ENCODE data around the gene RPL36.
"Not testable (repeated sequence)": the region's sequence is repeated elsewhere in the genome, so short reads cannot be mapped to it uniquely, and the experiment has no call there.

The RPL36 gene

GRCh38 chr19:5676105-5676771 is 13.9 kb upstream of the RPL36 start:
- DNase-seq = no peak

DNA sequence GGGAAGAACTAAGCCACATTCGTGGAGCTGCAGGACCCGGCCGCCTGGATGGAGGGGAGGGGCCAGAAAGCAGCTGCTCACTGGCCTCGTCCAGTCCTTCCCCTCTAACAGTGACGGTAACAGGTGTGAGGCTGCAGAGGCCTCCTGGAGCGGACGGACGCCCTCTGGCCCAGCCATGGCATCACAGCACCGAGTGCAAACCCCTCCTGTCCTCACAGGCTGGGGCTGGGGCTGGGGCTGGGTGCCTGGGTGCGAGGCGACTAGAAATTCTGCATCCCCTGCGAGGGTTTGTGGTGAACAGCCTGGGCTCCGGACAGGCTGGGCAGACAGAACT is 13.4 kb upstream of the RPL36 start:
- no peak for DNase-seq

GRCh38 chr19:5677136-5677535 is 13.0 kb upstream of the RPL36 start:
- DNase-seq = no peak

- DNase-seq = no peak
These were observed 12.5 kb upstream of the RPL36 start for GRCh38 chr19:5677580-5677979.

GRCh38 chr19:5678071-5678718 is 11.9 kb upstream of the RPL36 start:
- no peak for DNase-seq

GRCh38 chr19:5679289-5680083 is 10.6 kb upstream of the RPL36 start:
- DNase-seq = no peak

DNA sequence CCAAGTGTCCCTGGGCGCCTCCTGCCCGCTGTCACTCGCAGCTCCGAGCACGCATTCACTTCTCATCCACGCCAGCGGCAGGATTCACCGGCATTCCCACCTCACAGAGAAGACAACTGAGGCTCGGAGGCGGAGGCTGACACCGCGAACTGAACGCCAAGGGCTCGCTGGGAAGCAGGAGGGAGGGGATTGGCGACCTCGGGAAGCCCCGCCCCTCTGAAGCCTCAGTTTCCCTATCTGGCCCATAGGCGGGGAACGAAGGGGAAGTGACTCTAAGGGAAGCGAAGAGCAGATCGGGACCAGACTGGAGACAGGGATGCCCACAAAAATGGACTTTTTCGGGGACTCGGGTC is 10.0 kb upstream of the RPL36 start:
- peak in 1 of 2 donors; percentile 32 for DNase-seq

DNA sequence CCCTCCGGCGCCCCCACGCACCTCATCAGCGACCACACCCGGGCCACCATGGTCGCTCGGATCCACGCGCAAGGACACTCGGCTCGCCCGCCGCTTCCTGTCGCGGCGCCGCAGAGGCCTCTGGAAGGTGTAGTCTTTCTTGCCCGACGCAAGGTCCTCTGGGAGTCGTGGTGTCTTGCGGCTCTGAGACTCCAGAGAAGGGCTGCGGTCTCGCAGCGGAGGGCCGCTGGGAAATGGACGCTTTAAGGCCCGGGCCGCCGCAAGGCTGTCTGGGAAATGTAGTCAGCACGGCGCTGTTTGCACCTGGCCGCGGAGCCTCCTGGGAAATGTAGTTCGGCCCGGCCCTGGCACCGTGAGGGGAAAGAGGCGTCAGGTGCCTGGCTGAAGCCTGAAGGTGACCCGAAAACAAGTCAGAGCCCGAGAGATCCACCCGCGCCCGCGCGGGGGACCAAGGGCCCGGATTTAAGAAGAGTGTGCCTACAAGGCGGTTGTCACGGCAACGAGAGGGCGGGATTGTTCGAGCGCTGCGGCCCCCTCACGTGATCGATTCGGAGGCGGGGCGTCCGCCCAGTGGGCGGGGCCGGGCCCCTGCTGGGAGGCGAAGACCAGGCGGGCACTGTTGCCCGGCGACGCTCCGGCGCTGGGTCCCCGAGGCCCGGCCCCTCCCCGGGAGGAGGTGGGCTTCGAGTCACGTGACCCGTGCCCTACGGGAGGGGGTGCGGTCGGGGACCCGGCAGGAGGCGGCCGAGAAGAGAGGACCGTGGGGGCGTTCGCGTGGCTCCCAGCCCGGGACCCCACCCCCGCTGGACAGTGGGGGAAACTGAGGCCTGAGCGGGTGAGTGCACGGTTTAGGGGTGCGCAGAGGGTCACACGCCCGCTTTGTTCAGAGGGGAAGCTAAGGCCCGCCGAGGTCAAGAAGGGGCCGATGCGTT is 9.4 kb upstream of the RPL36 start, which contains the start of the genes HSD11B1L and MICOS13:
Gene HSD11B1L, plus strand, starts transcription at position 591 of the 932 bp plus-strand sequence. CDS start 3,806 bp downstream, outside the sequence.
Gene MICOS13, minus strand, starts transcription at position 80 of the 932 bp plus-strand sequence. Its CDS starts 30 bp downstream, at position 50.
- peak; percentile 98 to 99 for DNase-seq

- DNase-seq = no peak
These were observed 8.5 kb upstream of the RPL36 start for GRCh38 chr19:5681391-5682106.

GRCh38 chr19:5682107-5682482 is 8.0 kb upstream of the RPL36 start:
- no peak for DNase-seq

DNA sequence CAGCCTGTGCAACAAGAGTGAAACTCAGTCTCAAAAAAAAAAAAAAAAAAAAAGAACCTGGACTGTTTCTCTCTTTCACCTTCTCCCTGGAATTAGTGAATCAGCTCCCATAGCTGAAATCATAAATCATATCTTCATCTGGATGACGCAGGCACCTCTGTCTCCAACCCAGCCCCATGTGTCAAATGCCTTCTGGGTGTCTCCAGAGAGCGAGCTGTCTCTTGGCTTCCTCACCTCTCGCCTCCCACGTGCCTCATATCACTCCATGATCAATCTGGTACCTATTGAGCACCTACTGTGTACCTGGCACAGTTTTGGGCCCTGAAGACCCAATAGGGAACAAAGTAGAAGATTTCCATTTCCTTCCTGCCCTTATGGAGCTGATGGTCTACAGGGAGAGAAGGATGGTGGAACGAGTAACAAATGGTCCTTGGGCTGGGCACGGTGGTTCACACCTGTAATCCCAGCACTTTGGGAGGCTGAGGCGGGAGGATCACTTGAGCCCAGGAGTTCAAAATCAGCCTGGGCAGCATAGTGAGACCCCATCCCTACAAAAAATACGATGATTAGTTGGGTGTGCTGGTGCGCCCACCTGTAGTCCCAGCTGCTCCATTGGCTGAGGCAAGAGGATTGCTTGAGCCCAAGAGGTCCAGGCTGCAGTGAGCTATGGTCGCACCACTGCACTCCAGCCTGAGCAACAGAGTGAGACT is 6.8 kb upstream of the RPL36 start:
- no peak for DNase-seq

DNA sequence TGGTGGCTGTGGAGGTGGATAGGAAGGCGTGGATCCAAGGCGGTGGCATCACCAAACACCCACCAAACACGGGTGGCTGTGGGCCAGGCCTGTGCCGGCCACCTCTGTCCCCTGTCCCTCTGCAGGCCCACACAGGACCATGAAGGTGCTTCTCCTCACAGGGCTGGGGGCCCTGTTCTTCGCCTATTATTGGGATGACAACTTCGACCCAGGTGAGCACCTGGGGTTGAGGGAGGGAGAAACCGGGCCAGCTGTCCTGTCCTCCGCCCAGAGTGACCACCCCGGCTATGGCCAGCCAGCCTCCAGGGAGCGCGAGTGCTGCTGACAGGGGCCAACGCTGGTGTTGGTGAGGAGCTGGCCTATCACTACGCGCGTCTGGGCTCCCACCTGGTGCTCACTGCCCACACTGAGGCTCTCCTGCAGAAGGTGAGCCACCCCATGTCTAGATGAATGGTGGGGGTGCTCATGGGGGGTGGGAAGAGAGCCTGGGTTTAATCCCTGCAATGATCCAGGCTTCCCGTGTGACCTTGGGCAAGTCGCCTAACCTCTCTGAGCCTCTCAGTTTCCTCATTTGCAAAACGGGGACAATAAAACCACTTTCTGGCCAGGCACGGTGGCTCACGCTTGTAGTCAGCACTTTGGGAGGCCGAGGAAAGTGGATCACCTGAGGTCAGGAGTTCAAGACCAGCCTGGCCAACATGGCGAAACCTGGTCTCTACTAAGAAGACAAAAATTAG is 5.2 kb upstream of the RPL36 start:
- DNase-seq = no peak

- no peak for DNase-seq
These were observed 3.8 kb upstream of the RPL36 start for GRCh38 chr19:5686326-5686646.

GRCh38 chr19:5686647-5687359 is 3.3 kb upstream of the RPL36 start:
- DNase-seq = peak; percentile 98

DNA sequence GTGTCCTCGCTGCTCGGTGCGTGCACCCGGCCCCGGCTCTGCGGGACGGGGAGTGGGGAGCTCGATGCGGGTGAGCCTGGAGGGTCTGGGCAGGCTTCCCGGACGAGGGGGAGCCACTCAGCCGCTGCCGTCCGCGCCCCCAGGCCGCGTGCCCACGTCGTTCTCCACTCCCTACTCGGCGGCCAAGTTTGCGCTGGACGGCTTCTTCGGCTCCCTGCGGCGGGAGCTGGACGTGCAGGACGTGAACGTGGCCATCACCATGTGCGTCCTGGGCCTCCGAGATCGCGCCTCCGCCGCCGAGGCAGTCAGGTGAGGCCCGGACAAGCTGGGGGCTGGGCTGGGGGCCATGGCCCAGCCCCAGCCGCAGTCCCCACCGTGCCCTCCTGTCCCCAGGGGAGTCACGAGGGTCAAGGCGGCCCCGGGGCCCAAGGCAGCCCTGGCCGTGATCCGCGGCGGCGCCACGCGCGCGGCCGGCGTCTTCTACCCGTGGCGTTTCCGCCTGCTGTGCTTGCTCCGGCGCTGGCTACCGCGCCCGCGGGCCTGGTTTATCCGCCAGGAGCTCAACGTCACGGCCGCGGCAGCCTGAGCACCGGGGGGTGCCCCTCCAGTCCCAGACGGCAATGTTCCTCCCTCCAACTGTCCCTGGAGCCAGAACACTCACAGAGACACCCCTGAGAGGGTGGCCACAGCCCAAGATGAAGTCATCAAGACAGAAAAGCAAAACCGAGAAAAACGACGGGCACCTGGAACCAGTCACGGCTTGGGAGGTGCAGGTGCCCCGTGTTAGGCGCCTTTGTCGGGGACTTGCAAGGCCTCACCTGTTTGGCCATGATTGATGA is 2.5 kb upstream of the RPL36 start:
- no peak for DNase-seq

- DNase-seq = not testable (repeated sequence)
These were observed 1.7 kb upstream of the RPL36 start for GRCh38 chr19:5688262-5688881.

DNA sequence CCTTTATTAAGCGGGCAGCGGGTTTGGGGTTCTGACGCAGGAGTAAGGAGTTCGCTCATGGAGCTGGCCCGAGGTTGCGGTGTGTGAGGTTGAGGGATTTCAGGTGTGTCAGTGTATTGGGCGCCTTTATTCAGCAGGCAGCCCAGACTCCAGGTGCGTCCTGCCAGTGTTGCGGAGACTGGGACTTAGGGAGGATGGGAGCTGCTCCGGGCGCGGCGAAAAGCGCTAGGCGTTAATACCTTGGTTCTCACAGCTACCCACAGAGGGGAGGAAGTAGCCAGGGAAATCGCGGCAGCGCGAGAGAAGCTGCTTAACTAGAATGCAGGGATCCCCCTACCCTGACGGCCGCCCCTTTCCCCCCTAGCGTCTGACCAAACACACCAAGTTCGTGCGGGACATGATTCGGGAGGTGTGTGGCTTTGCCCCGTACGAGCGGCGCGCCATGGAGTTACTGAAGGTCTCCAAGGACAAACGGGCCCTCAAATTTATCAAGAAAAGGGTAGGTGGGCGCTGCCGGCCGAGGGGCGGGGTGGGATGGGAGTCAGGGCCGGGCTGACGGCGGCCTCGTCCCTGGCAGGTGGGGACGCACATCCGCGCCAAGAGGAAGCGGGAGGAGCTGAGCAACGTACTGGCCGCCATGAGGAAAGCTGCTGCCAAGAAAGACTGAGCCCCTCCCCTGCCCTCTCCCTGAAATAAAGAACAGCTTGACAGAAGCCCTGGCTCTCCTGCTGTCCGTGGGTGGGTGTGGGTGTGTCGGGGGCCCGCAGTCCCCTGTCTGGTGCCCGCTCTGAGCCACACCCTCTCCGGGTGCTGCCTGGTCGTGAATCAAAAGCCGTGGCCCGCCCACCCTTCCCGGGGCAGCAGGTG is 1.1 kb downstream of the RPL36 start:
- DNase-seq = peak in 1 of 2 donors; percentile 43

Measured in inflammatory macrophage (primary cell).